ENCODE measurements around the gene SCN4B.

GRCh38 chr11:118149493-118149892 is 3.1 kb downstream of the SCN4B start:
- TF ChIP-seq POLR2A (IDR thresholded peaks at IDR 0.05; ENCODE audit: extremely low read depth, insufficient read length), result no peak
- no peak for TF ChIP-seq CTCF (IDR thresholded peaks at IDR 0.05; ENCODE audit: low read depth, low read length)
